ENCODE data around the gene ZNF362. TPM values are rescaled to one million over a fixed set of nuclear protein-coding genes. Genes with fewer than 3 reads are reported as not detected.
A peak's percentile ranks its signal among the peaks of the same experiment; 100 is the strongest.

Gene ZNF362
- total RNA-seq, 2 donors from 2014 or later = 7.9 to 17.9 TPM

- Histone ChIP-seq H3K4me1 (no peaks in the 10 kb centered on the region), H3K27me3 (no peaks in the 10 kb centered on the region), H3K27ac (no peak overlapping the region), H3K4me3 (no peak overlapping the region), H3K36me3 (replicated peaks in 1 of 2; ENCODE audit: insufficient read depth in 1 of 2, low read depth in 2 of 2) (no peaks in the 10 kb centered on the region), H3K9me3 (no peaks in the 10 kb centered on the region)
- WGBS, 2 donors = 55 to 60% methylated on average over 1 of the region's 1 CpG
- intact Hi-C loops (cut with DNase I) = no loop called here
- TF ChIP-seq CTCF (IDR thresholded peaks at IDR 0.05) = no peak
- no peak for TF ChIP-seq POLR2A (IDR thresholded peaks at IDR 0.05)
- no peak for ATAC-seq
- no peak for DNase-seq
Measured at GRCh38 chr1:33317354-33317753, 61.1 kb downstream of the ZNF362 start.

- Histone ChIP-seq H3K9me3 (no peaks in the 10 kb centered on the region), H3K27ac (no peak overlapping the region), H3K4me1 (no peaks in the 10 kb centered on the region), H3K4me3 (no peak overlapping the region), H3K27me3 (no peaks in the 10 kb centered on the region), H3K36me3 (replicated peaks in 1 of 2; ENCODE audit: insufficient read depth in 1 of 2, low read depth in 2 of 2) (peaks cover 0 to 1% of the 10 kb centered on the region in 2 donors)
- TF ChIP-seq POLR2A (IDR thresholded peaks at IDR 0.05) (no peak), CTCF (IDR thresholded peaks at IDR 0.05) (no peak)
- intact Hi-C loops (cut with DNase I) = no loop called here
- ATAC-seq (no peak), DNase-seq (no peak)
- 54 to 56% methylated on average over 6 of the region's 6 CpGs for WGBS, 2 donors
Measured at GRCh38 chr1:33317946-33318345, 61.7 kb downstream of the ZNF362 start.

DNA sequence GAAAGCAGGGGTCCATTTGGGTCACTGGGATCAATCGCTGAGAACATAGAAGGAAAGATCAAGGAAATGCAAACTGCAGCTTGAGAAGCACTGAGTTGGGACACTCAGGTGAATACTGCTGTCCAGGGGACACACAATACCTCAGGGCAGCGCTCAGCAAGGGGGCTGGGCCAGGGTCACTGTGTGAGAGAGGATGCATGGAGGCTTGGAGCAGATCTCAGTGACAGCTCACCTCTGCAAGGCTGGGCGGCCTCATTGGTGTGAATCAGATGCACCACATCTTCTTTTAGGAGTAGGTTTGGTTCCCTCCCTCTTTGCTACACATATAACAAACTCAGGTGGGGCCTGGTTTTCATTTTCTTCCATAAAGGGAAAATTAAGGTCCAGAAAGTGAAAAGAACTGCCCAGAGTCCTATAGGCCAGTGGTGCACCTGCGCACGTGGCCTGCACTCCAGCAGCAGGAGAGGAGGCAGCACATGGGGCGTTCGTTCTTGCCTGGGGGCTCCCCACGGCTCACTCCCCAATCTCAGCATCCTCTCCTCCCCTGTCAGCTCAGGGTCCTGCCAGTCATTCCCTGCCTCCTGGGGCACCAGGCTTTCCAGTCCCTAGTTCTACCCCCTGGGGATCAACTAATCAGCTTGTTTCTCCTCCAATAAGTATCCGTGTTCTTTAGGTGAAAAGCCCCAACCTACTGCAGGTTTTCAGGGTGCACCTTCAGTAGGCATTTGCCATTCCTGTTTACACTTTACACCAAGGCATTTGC is 63.1 kb downstream of the ZNF362 start:
- TF ChIP-seq POLR2A (IDR thresholded peaks at IDR 0.05) (no peak), CTCF (IDR thresholded peaks at IDR 0.05) (no peak)
- Histone ChIP-seq H3K36me3 (replicated peaks in 1 of 2; ENCODE audit: insufficient read depth in 1 of 2, low read depth in 2 of 2) (peaks cover 8 to 12% of the 10 kb centered on the region in 2 donors), H3K27me3 (no peaks in the 10 kb centered on the region), H3K27ac (no peak overlapping the region), H3K4me3 (no peak overlapping the region), H3K4me1 (no peaks in the 10 kb centered on the region), H3K9me3 (no peaks in the 10 kb centered on the region)
- intact Hi-C loops (cut with DNase I) = no loop called here
- ATAC-seq (no peak), DNase-seq (no peak)
- WGBS, 2 donors = 78 to 85% methylated on average over 9 of the region's 9 CpGs

DNA sequence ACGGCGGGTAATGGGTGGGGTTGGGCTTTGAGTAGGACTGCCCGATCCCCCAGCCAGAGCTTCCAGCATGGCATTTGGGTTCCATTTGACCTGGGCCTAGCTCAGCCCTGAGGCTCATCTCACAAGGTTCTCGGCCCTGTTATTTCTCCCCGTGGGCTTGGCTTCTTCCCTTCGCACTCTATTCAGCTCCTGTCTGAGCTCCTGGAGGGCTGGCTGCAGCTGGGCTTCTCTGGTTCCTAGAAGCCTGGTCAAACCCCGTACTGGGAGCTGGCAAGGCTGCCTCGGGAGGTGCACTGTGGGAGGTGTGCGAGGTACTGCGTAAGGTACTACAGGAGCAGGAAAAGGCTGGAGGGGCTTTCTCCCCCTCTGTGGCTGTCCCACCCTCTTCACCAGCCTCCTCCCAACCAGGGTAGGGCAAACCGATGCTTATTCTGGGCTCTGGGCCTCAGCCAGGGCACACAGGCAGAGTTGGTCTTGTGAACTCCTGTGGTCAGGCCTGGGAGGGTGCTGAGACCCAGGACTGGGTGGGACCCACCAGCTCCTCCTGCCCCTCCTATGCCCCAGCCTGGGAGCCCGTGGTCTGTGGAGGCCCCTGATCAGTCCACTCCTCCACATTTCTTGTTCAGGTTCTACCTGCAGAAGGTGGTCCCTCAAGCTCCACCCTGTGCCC is 63.8 kb downstream of the ZNF362 start:
- no peak for TF ChIP-seq POLR2A (IDR thresholded peaks at IDR 0.05)
- TF ChIP-seq CTCF (IDR thresholded peaks at IDR 0.05) = no peak
- ATAC-seq (peak; percentile 8), DNase-seq (no peak)
- Histone ChIP-seq H3K9me3 (no peaks in the 10 kb centered on the region), H3K4me3 (no peak overlapping the region), H3K27me3 (no peaks in the 10 kb centered on the region), H3K27ac (no peak overlapping the region), H3K36me3 (replicated peaks in 1 of 2; ENCODE audit: insufficient read depth in 1 of 2, low read depth in 2 of 2) (peaks cover 12 to 19% of the 10 kb centered on the region in 2 donors), H3K4me1 (no peaks in the 10 kb centered on the region)
- WGBS, 2 donors = 67 to 84% methylated on average over 3 to 12 of the region's 12 CpGs
- intact Hi-C loops (cut with DNase I) = no loop called here
